Adrenal gland (tissue), 5 donors: Measurements from ENCODE around the gene YARS1.

Source experiments
- POLR2A ChIP-seq, 2 donors: fragments of 450-650 bp; IDR thresholded peaks; one replicate each; pipeline ENCODE4 v1.6.1; 2017; ENCODE audit warnings: antibody characterized with exemption in 2 of 2, mild to moderate bottlenecking in 2 of 2, moderate library complexity in 1 of 2
- TF ChIP-seq, protein P1 (sequence below), 6 experiments: fragments of 450-650 bp in 4 of 6; fragments of 200-600 bp in 2 of 6; sonication (generic) in 1 of 6; IDR thresholded peaks; 1 replicate in 5 of 6; 2 replicates in 1 of 6; pipeline versions ENCODE4 v1.5.1 to v1.8.0; 2016 to 2021; ENCODE audit warnings: antibody characterized with exemption in 6 of 6, mild to moderate bottlenecking in 2 of 6, moderate library complexity in 1 of 6
- donor health status: DM: no; HTN: no; CAD: no.

DNA sequence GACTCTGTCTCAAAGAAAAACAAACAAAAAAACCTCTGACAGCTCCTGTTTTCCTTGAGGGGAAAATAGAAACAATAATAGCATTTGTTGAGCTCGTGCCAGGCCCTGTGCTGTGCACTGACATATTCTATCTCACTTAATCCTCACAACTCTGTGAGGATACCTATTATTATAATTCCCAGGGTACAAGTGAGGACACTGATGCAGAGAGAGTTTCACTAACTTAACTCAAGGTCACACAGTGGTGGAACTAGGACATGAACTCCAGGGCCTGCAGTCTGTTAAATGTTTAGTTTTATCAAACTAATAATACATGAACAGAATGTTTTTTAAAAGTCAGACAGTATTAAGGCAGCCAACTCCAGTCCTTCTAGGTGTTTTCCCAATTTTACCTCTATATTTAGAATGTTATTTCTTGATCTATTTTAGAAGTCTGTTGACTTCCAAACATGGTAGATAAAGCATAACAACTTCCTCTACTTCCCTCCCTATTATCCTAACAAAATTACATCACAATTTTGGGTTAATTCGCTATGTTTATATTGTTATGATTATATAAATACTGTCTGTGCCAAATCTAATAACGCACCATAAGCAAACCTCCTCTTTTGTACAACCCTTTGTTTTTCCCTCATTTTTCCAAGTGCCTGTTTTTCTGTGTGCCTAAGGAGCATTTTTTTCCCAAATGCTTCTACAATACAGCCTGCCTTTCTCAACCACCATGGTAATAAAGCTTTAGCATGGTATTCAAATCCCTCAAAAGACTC, 48.7 kb upstream of the YARS1 start:
- TF ChIP-seq, protein P1, sequence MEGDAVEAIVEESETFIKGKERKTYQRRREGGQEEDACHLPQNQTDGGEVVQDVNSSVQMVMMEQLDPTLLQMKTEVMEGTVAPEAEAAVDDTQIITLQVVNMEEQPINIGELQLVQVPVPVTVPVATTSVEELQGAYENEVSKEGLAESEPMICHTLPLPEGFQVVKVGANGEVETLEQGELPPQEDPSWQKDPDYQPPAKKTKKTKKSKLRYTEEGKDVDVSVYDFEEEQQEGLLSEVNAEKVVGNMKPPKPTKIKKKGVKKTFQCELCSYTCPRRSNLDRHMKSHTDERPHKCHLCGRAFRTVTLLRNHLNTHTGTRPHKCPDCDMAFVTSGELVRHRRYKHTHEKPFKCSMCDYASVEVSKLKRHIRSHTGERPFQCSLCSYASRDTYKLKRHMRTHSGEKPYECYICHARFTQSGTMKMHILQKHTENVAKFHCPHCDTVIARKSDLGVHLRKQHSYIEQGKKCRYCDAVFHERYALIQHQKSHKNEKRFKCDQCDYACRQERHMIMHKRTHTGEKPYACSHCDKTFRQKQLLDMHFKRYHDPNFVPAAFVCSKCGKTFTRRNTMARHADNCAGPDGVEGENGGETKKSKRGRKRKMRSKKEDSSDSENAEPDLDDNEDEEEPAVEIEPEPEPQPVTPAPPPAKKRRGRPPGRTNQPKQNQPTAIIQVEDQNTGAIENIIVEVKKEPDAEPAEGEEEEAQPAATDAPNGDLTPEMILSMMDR (IDR thresholded peaks at IDR 0.05) = no peak
- no peak for TF ChIP-seq POLR2A (IDR thresholded peaks at IDR 0.05)
